K562 (cell line): ENCODE data around the gene LRRC8E. TPM values are rescaled to one million over a fixed set of nuclear protein-coding genes. Genes with fewer than 3 reads are reported as not detected.

ENCODE experiments used
- ATAC-seq: fragments of 200-7000 bp; cut with Tn5 transposase; 3 replicates; pipeline ENCODE4 v1.9.1; 2020; ENCODE audit warnings: moderate library complexity
- BruUV-seq: library from RNA; stranded (reverse); fragments of 400-500 nt; replicated peaks from 2 replicates; lab custom pipeline; 2021; lab: Mats Ljungman, UMichigan
- CTCF ChIA-PET: fragments of 300-600 bp; formaldehyde crosslinking; extraction: SDS; loops from one replicate; lab custom pipeline; 2021; ENCODE audit warnings: low intra/inter-chr PET ratio; lab: Yijun Ruan, JAX
- POLR2A ChIA-PET: fragments of 300-600, 350-650 bp; sonication (Branson Sonifier 250); formaldehyde crosslinking; extraction: SDS; loops from one replicate; lab custom pipeline; 2021; ENCODE audit warnings: antibody characterized with exemption, inconsistent platforms; lab: Yijun Ruan, JAX
- DNase-seq, 4 experiments: peaks; one replicate each; pipeline versions ENCODE4 v3.0.0 to v3.0.0-alpha.2; 2011 to 2018; ENCODE audit warnings: low spot score in 3 of 4, mixed read lengths in 3 of 4; ENCODE audit errors: extremely low read depth in 1 of 4
- FAIRE-seq: peaks from 2 replicates; lab custom pipeline; 2011; peaks lifted over from hg19 to GRCh38; lab: Jason Lieb, UNC
- H2AFZ ChIP-seq: 2 replicates; pipeline ENCODE4 v1.6.0; 2011; ENCODE audit warnings: low read depth, low read length, control low read depth, inconsistent platforms
- H3K27ac ChIP-seq: fragments of 200-600 bp; 3 replicates; pipeline ENCODE4 v1.8.0; 2011; ENCODE audit warnings: low read depth, mild to moderate bottlenecking, control low read depth, inconsistent platforms, low read length, moderate library complexity, mixed read lengths; ENCODE audit errors: extremely low read depth
- H3K27me3 ChIP-seq, 2 experiments: fragments of 300-600 bp in 1 of 2; 2 replicates in 1 of 2; 3 replicates in 1 of 2; pipeline versions ENCODE4 v1.6.0 to v1.8.0; 2011; ENCODE audit warnings: inconsistent platforms in 2 of 2, low read length in 2 of 2, mild to moderate bottlenecking in 1 of 2, mixed read lengths in 1 of 2, moderate library complexity in 1 of 2; ENCODE audit not compliant: control insufficient read depth in 2 of 2, insufficient read depth in 2 of 2
- H3K36me3 ChIP-seq: fragments of 300-600 bp; 3 replicates; pipeline ENCODE4 v1.8.0; 2011; ENCODE audit warnings: mild to moderate bottlenecking, low read length, inconsistent platforms; ENCODE audit not compliant: control insufficient read depth, insufficient read depth
- H3K4me1 ChIP-seq, 2 experiments: fragments of 200-600 bp in 1 of 2; replicated peaks in 1 of 2; 2 replicates in 1 of 2; 3 replicates in 1 of 2; pipeline versions ENCODE4 v1.5.1 to v1.8.0; 2011; ENCODE audit warnings: inconsistent platforms in 2 of 2, low read length in 2 of 2, mild to moderate bottlenecking in 1 of 2, mixed read lengths in 1 of 2, moderate library complexity in 1 of 2; ENCODE audit not compliant: control insufficient read depth in 2 of 2, insufficient read depth in 2 of 2
- H3K4me2 ChIP-seq: 2 replicates; pipeline ENCODE4 v1.6.1; 2011; ENCODE audit warnings: low read length, control low read depth, inconsistent platforms, mixed read lengths; ENCODE audit not compliant: insufficient read depth
- H3K4me3 ChIP-seq: fragments of 200-600 bp; sonication (generic), shearing (Covaris generic); 2 replicates; pipeline ENCODE4 v1.5.1; 2016; ENCODE audit warnings: control low read depth, inconsistent platforms
- H3K79me2 ChIP-seq: fragments of 200-600 bp; 3 replicates; pipeline ENCODE4 v1.8.0; 2011; ENCODE audit warnings: low read length, inconsistent platforms; ENCODE audit not compliant: control insufficient read depth, insufficient read depth
- H3K9ac ChIP-seq, 2 experiments: 2 replicates each; pipeline versions ENCODE4 v1.6.0 to v1.6.1; 2011; ENCODE audit warnings: low read depth in 2 of 2, low read length in 2 of 2, control low read depth in 1 of 2, inconsistent platforms in 1 of 2, mild to moderate bottlenecking in 1 of 2, mixed read lengths in 1 of 2; ENCODE audit not compliant: insufficient read depth in 1 of 2
- H3K9me1 ChIP-seq: one replicate; pipeline ENCODE4 v1.6.0; 2011; ENCODE audit warnings: inconsistent platforms, mild to moderate bottlenecking, low read length, moderate library complexity; ENCODE audit not compliant: control insufficient read depth, insufficient read depth
- H3K9me3 ChIP-seq: replicated peaks from 2 replicates; pipeline ENCODE4 v1.5.1; 2011; ENCODE audit warnings: low read depth, low read length, inconsistent platforms; ENCODE audit not compliant: control insufficient read depth, insufficient read depth
- H4K20me1 ChIP-seq: replicated peaks from 2 replicates; pipeline ENCODE4 v1.6.1; 2011; ENCODE audit warnings: low read length, inconsistent platforms, mixed read lengths; ENCODE audit not compliant: control insufficient read depth, insufficient read depth
- ATF1 ChIP-seq, 2 experiments: fragments of 450-650 bp in 1 of 2; IDR thresholded peaks; 2 replicates each; pipeline ENCODE4 v1.6.1; 2016; ENCODE audit warnings: missing compliant biosample characterization in 1 of 2, missing genetic modification characterization in 1 of 2
- CHCHD3 ChIP-seq: fragments of 250-450 bp; sonication (Bioruptor Pico); IDR thresholded peaks from 2 replicates; pipeline ENCODE4 v2.1.2; 2022; ENCODE audit warnings: mild to moderate bottlenecking
- COPS2 ChIP-seq: fragments of 450-650 bp; conservative IDR thresholded peaks from 2 replicates; pipeline ENCODE4 v1.6.1; 2016; ENCODE audit warnings: mild to moderate bottlenecking, moderate library complexity
- EGR1 ChIP-seq: fragments of 450-650 bp; conservative IDR thresholded peaks from 2 replicates; pipeline ENCODE4 v1.6.1; 2017; ENCODE audit warnings: mild to moderate bottlenecking
- EP400 ChIP-seq: fragments of 450-650 bp; IDR thresholded peaks from 2 replicates; pipeline ENCODE4 v1.6.1; 2017; ENCODE audit warnings: antibody characterized with exemption, mild to moderate bottlenecking, moderate library complexity
- HBP1 ChIP-seq: fragments of 450-650 bp; formaldehyde crosslinking; IDR thresholded peaks from 2 replicates; pipeline ENCODE4 v1.4.0; 2022; ENCODE audit warnings: missing genetic modification characterization
- HDGF ChIP-seq: fragments of 450-650 bp; IDR thresholded peaks from 2 replicates; pipeline ENCODE4 v1.6.1; 2016
- KAT7 ChIP-seq: sonication (generic); formaldehyde crosslinking; IDR thresholded peaks from 2 replicates; pipeline ENCODE4 v1.8.0; 2022; ENCODE audit warnings: missing genetic modification reagents, mild to moderate bottlenecking, borderline replicate concordance
- MYNN ChIP-seq, 2 experiments: sonication (generic); formaldehyde crosslinking in 1 of 2; IDR thresholded peaks; 2 replicates each; pipeline versions ENCODE4 v1.5.0 to v1.6.1; 2016 to 2020; ENCODE audit warnings: antibody characterized with exemption in 1 of 2, missing genetic modification reagents in 1 of 2
- PREB ChIP-seq: sonication (generic); formaldehyde crosslinking; IDR thresholded peaks from 2 replicates; pipeline ENCODE4 v1.8.1; 2023; ENCODE audit warnings: mild to moderate bottlenecking, missing genetic modification reagents
- RCOR1 ChIP-seq, 2 experiments: IDR thresholded peaks; 2 replicates each; pipeline ENCODE4 v1.6.1; 2012; ENCODE audit warnings: low read depth in 2 of 2, low read length in 2 of 2, borderline replicate concordance in 1 of 2, improper control_type of control experiment in 1 of 2
- SRSF1 ChIP-seq: fragments of 200-400 bp; formaldehyde crosslinking; IDR thresholded peaks from 2 replicates; pipeline ENCODE4 v1.6.1; 2017; ENCODE audit warnings: mild to moderate bottlenecking, low read depth, low read length, moderate library complexity
- SRSF3 ChIP-seq: fragments of 200-400 bp; formaldehyde crosslinking; IDR thresholded peaks from 2 replicates; pipeline ENCODE4 v1.6.1; 2016; ENCODE audit warnings: mild to moderate bottlenecking, low read length, moderate library complexity; ENCODE audit not compliant: insufficient read depth
- STAT5A ChIP-seq: IDR thresholded peaks from 2 replicates; pipeline ENCODE4 v1.6.1; 2012; ENCODE audit warnings: low read length, inconsistent platforms, borderline replicate concordance
- ZNF134 ChIP-seq: fragments of 250-450 bp; sonication (Bioruptor Pico); conservative IDR thresholded peaks from 2 replicates; pipeline ENCODE4 v1.4.0; 2020
- ZNF384 ChIP-seq: IDR thresholded peaks from 2 replicates; pipeline ENCODE4 v1.6.1; 2012; ENCODE audit warnings: low read depth, low read length, improper control_type of control experiment
- WGBS: fragments of 100-300 bp; shearing (Covaris generic); methylation state at CpG from one replicate; pipeline ENCODE4 v1.1.6; 2016; ENCODE audit warnings: low coverage, mixed read lengths; ENCODE audit not compliant: insufficient coverage; ENCODE audit errors: missing lambda C conversion rate; 5-methylcytosine and 5-hydroxymethylcytosine counted together
- in situ Hi-C: fragments of 300-500 bp; cut with MboI; formaldehyde crosslinking; loops from 4 replicates; pipeline ENCODE4 v1.15.0; 2018; ENCODE audit warnings: inconsistent platforms, mixed read lengths
- intact Hi-C: fragments of 100-400 bp; cut with micrococcal nuclease; formaldehyde crosslinking; loops from 2 replicates; pipeline ENCODE4 v1.14.2; 2022
- polyA plus RNA-seq, 8 experiments: library from polyadenylated mRNA; depleted of rRNA in 4 of 8; stranded (reverse) in 5 of 8; unstranded in 3 of 8; fragments of >200 nt; fragmentation: Nextera tagmentation in 2 of 8; fragmentation: Illumina TruSeq in 1 of 8; extraction: Ambion mirVana in 2 of 8; extraction: Trizol in 1 of 8; gene quantifications; 2 replicates each; pipeline versions ENCODE4 v1.2.1 to v1.2.3, GENCODE V29; 2011 to 2014; ENCODE audit warnings: inconsistent platforms in 1 of 8, missing spikeins in 1 of 8
- total RNA-seq, 7 experiments: library from RNA; depleted of rRNA in 6 of 7; stranded (reverse); fragments of >200 nt in 6 of 7; fragmentation: Illumina TruSeq in 2 of 7; extraction: Trizol in 2 of 7; gene quantifications; 2 replicates each; pipeline versions ENCODE4 v1.2.1 to v1.2.3, GENCODE V29; 2011 to 2021; ENCODE audit warnings: low replicate concordance in 1 of 7
- TF ChIP-seq, protein P1 (sequence below), 2 experiments: fragments of 450-650 bp; conservative IDR thresholded peaks; 2 replicates each; pipeline ENCODE4 v1.6.1; 2017; ENCODE audit warnings: mild to moderate bottlenecking in 2 of 2, moderate library complexity in 2 of 2

Gene LRRC8E
- total and polyA plus RNA-seq, 9 of the 15 experiments (the other 6 are each of a cell fraction or from before 2014, with no cell fraction given) = 0.08 to 5.7 (median 3.5) TPM; not detected in 1

GRCh38 chr19:7908078-7908699, 19.9 kb downstream of the LRRC8E start:
- Histone ChIP-seq H3K4me1 (peaks cover 8 to 86% of the 10 kb centered on the region in 2 experiments; a peak in 4 of 5 replicates), H3K27me3 (no peaks in the 10 kb centered on the region), H3K4me3 (no peak overlapping the region), H3K79me2 (peaks cover 46% of the 10 kb centered on the region), H3K9me1 (peaks cover 7% of the 10 kb centered on the region), H3K9me3 (no peaks in the 10 kb centered on the region), H4K20me1 (no peaks in the 10 kb centered on the region), H3K4me2 (no peak overlapping the region; the same call in 1 of the 2 replicates), H3K36me3 (peaks cover 61% of the 10 kb centered on the region; the same call in 2 of the 3 replicates), H3K27ac (0 out of 3 replicates have a peak overlapping the region, but pooled peaks have one; percentile 5), H3K9ac (peak overlapping the region; percentile 43 to 82; a peak in 3 of 4 replicates), H2AFZ (no peak overlapping the region)
- in situ Hi-C loops = no loop called here
- POLR2A ChIA-PET = interaction anchor here (0.6 to 1.0 kb wide), 2 partner anchors 12 to 13 kb away, joined by 4 to 8 read pairs; partner anchors contain the start of gene SNAPC2
- intact Hi-C loops = no loop called here
- WGBS = 59% methylated on average over 11 of the region's 14 CpGs
- ATAC-seq (peak; percentile 16), DNase-seq (peak in 2 of 4 experiments; percentile 50 to 63), FAIRE-seq (peak; percentile 49)
- CTCF ChIA-PET = no interaction called here
- no TSS peak for BruUV-seq
- TF ChIP-seq COPS2 (no peak), RCOR1 (IDR thresholded peaks at IDR 0.05; ENCODE audit: borderline replicate concordance in 1 of 2, low read depth in 2 of 2, low read length in 2 of 2) (no peak), EGR1 (peak; percentile 77), SRSF1 (no peak), ATF1 (CRISPR knock-in tag; IDR thresholded peaks at IDR 0.05) (no peak), ATF1 (tag; IDR thresholded peaks at IDR 0.05) (peak; percentile 74), PREB (CRISPR knock-in tag) (no peak), HDGF (no peak), KAT7 (no peak), HBP1 (no peak), SRSF3 (no peak), ZNF384 (peak; percentile 97), STAT5A (no peak), ZNF134 (CRISPR knock-in tag) (no peak), EP400 (no peak), CHCHD3 (CRISPR knock-in tag) (no peak), MYNN (IDR thresholded peaks at IDR 0.05) (0 out of 2 replicates have a peak, but pooled peaks have one; percentile 17), MYNN (CRISPR knock-in tag; IDR thresholded peaks at IDR 0.05) (no peak)
- TF ChIP-seq, protein P1, sequence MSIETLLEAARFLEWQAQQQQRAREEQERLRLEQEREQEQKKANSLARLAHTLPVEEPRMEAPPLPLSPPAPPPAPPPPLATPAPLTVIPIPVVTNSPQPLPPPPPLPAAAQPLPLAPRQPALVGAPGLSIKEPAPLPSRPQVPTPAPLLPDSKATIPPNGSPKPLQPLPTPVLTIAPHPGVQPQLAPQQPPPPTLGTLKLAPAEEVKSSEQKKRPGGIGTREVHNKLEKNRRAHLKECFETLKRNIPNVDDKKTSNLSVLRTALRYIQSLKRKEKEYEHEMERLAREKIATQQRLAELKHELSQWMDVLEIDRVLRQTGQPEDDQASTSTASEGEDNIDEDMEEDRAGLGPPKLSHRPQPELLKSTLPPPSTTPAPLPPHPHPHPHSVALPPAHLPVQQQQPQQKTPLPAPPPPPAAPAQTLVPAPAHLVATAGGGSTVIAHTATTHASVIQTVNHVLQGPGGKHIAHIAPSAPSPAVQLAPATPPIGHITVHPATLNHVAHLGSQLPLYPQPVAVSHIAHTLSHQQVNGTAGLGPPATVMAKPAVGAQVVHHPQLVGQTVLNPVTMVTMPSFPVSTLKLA (conservative IDR thresholded peaks at IDR 0.05) = peak in 1 of 2 experiments; percentile 31; a peak in 1 of 4 replicates
